Common myeloid progenitor, CD34-positive (primary cell): ENCODE measurements around the gene C1orf174.

Experiments
- CTCF ChIA-PET: fragments of 350-600 bp; sonication (Branson Sonifier 250); formaldehyde crosslinking; loops from one replicate; lab custom pipeline; 2021; ENCODE audit warnings: antibody characterized with exemption; lab: Charles Lee
- POLR2A ChIA-PET: fragments of 350-600 bp; sonication (Branson Sonifier 250); formaldehyde crosslinking; loops from one replicate; lab custom pipeline; 2021; ENCODE audit warnings: antibody characterized with exemption; lab: Charles Lee
- DNase-seq, 3 donors: peaks; one replicate each; pipeline versions ENCODE4 v3.0.0 to v3.0.0-alpha.2; 2013
- H3K27ac ChIP-seq, 2 experiments: 1 replicate in 1 of 2; 2 replicates in 1 of 2; pipeline ENCODE4 v1.7.0; 2013; ENCODE audit warnings: inconsistent platforms in 2 of 2, low read length in 2 of 2, mild to moderate bottlenecking in 2 of 2, low read depth in 1 of 2, moderate library complexity in 1 of 2; ENCODE audit not compliant: severe bottlenecking in 2 of 2, insufficient read depth in 1 of 2, poor library complexity in 1 of 2
- H3K27me3 ChIP-seq, 5 experiments: replicated peaks in 2 of 5; 1 replicate in 3 of 5; 2 replicates in 2 of 5; pipeline versions ENCODE4 v1.6.1 to v1.7.0; 2013; ENCODE audit warnings: low read length in 4 of 5, mild to moderate bottlenecking in 2 of 5, moderate library complexity in 2 of 5, inconsistent platforms in 1 of 5; ENCODE audit not compliant: insufficient read depth in 5 of 5, control insufficient read depth in 4 of 5
- H3K36me3 ChIP-seq, 4 experiments: 1 replicate in 2 of 4; 2 replicates in 2 of 4; pipeline versions ENCODE4 v1.6.1 to v1.7.0; 2013; ENCODE audit warnings: low read length in 3 of 4, control low read depth in 1 of 4, mild to moderate bottlenecking in 1 of 4; ENCODE audit not compliant: control insufficient read depth in 4 of 4, insufficient read depth in 4 of 4
- H3K4me1 ChIP-seq, 4 experiments: 1 replicate in 3 of 4; 2 replicates in 1 of 4; pipeline versions ENCODE4 v1.6.1 to v1.7.1; 2013; ENCODE audit warnings: low read length in 3 of 4, mild to moderate bottlenecking in 3 of 4, control low read depth in 1 of 4, inconsistent platforms in 1 of 4, moderate library complexity in 1 of 4; ENCODE audit not compliant: control insufficient read depth in 4 of 4, insufficient read depth in 4 of 4; ENCODE audit errors: control extremely low read depth in 1 of 4
- H3K4me3 ChIP-seq, 7 experiments: 1 replicate in 4 of 7; 2 replicates in 3 of 7; pipeline versions ENCODE4 v1.5.1 to v1.7.0; 2013; ENCODE audit warnings: mild to moderate bottlenecking in 7 of 7, low read length in 6 of 7, moderate library complexity in 6 of 7, inconsistent platforms in 2 of 7, low read depth in 2 of 7, control low read depth in 1 of 7; ENCODE audit not compliant: insufficient read depth in 4 of 7, control insufficient read depth in 1 of 7; ENCODE audit errors: extremely low read depth in 1 of 7
- H3K9me3 ChIP-seq, 5 experiments: 1 replicate in 4 of 5; 2 replicates in 1 of 5; pipeline versions ENCODE4 v1.6.1 to v1.7.1; 2013; ENCODE audit warnings: low read length in 4 of 5, mild to moderate bottlenecking in 2 of 5, inconsistent platforms in 1 of 5, low read depth in 1 of 5, moderate library complexity in 1 of 5; ENCODE audit not compliant: control insufficient read depth in 4 of 5, insufficient read depth in 2 of 5; ENCODE audit errors: control extremely low read depth in 1 of 5
- WGBS: methylation state at CpG from one replicate; pipeline ENCODE4 v1.1.5; 2013; ENCODE audit not compliant: insufficient coverage; 5-methylcytosine and 5-hydroxymethylcytosine counted together

C1orf174 gene

GRCh38 chr1:3899754-3900149 lies 320 bp downstream of the C1orf174 start:
- ChIA-PET POLR2A (interaction anchor here (1.0 to 1.8 kb wide), 3 partner anchors 9 to 43 kb away, joined by 4 to 8 read pairs (median 5); partner anchors contain the start of genes CEP104 and DFFB), CTCF (interaction anchor here (1.0 to 3.0 kb wide), 7 partner anchors 9 to 106 kb away, joined by 3 to 16 read pairs (median 4); partner anchors contain the start of genes CEP104 and DFFB)
- Histone ChIP-seq H3K9me3 (peaks cover 0 to 11% (median 6%) of the 10 kb centered on the region in 5 experiments), H3K4me3 (peak overlapping the region; percentile 67 to 95 (median 86)), H3K4me1 (peaks cover 1 to 39% (median 36%) of the 10 kb centered on the region in 4 experiments), H3K27me3 (no peaks in the 10 kb centered on the region), H3K27ac (peak overlapping the region; percentile 85 to 95), H3K36me3 (peaks cover 0 to 19% (median 12%) of the 10 kb centered on the region in 4 experiments)
- WGBS = 0% methylated on average over 24 of the region's 26 CpGs
- DNase-seq = peak; percentile 69 to 80 (median 71)

GRCh38 chr1:3898994-3899753 lies 898 bp downstream of the C1orf174 start:
- POLR2A ChIA-PET = interaction anchor here (1.5 to 1.8 kb wide), 2 partner anchors 8 to 42 kb away, joined by 5 to 8 read pairs; partner anchors contain the start of genes CEP104 and DFFB
- 41% methylated on average over 8 of the region's 10 CpGs for WGBS
- Histone ChIP-seq H3K9me3 (peaks cover 0 to 11% (median 6%) of the 10 kb centered on the region in 5 experiments), H3K4me1 (peaks cover 1 to 36% (median 32%) of the 10 kb centered on the region in 4 experiments), H3K36me3 (peaks cover 0 to 21% (median 15%) of the 10 kb centered on the region in 4 experiments), H3K4me3 (peak overlapping the region; percentile 67 to 95 (median 86)), H3K27ac (peak overlapping the region; percentile 85 to 95), H3K27me3 (no peaks in the 10 kb centered on the region)
- CTCF ChIA-PET = interaction anchor here (1.0 to 3.0 kb wide), 6 partner anchors 8 to 44 kb away, joined by 3 to 16 read pairs (median 6); partner anchors contain the start of genes CEP104 and DFFB
- DNase-seq = no peak

- ChIA-PET POLR2A (no interaction called here), CTCF (interaction anchor here (1.8 to 3.0 kb wide), 2 partner anchors 13 to 41 kb away, joined by 4 to 16 read pairs; partner anchors contain the start of genes CEP104 and DFFB)
- H3K4me1 ChIP-seq = peaks cover 0 to 28% (median 25%) of the 10 kb centered on the region in 4 experiments
- no peak for DNase-seq
- no peaks in the 10 kb centered on the region for H3K27me3 ChIP-seq
- peaks cover 0 to 21% (median 16%) of the 10 kb centered on the region in 4 experiments for H3K36me3 ChIP-seq
- peaks cover 0 to 11% (median 6%) of the 10 kb centered on the region in 5 experiments for H3K9me3 ChIP-seq
- H3K4me3 ChIP-seq = no peak overlapping the region
- no peak overlapping the region for H3K27ac ChIP-seq
These were observed 1.7 kb downstream of the C1orf174 start for GRCh38 chr1:3898475-3898735.

- H3K27me3 ChIP-seq = no peaks in the 10 kb centered on the region
- POLR2A ChIA-PET = no interaction called here
- CTCF ChIA-PET = interaction anchor here (1.4 to 4.5 kb wide), 2 partner anchors 38 to 49 kb away, joined by 3 to 18 read pairs; partner anchors contain the start of gene DFFB
- DNase-seq = no peak
- WGBS = 95% methylated on average over 3 of the region's 7 CpGs
- H3K36me3 ChIP-seq = peaks cover 0 to 29% (median 19%) of the 10 kb centered on the region in 4 experiments
- H3K4me1 ChIP-seq = peaks cover 0 to 23% (median 18%) of the 10 kb centered on the region in 4 experiments
- H3K27ac ChIP-seq = no peak overlapping the region
- no peak overlapping the region for H3K4me3 ChIP-seq
- peaks cover 0 to 11% (median 6%) of the 10 kb centered on the region in 5 experiments for H3K9me3 ChIP-seq
These were observed 3.6 kb downstream of the C1orf174 start for GRCh38 chr1:3896396-3897000.

GRCh38 chr1:3895951-3896325 lies 4.1 kb downstream of the C1orf174 start:
- CTCF ChIA-PET = interaction anchor here (1.4 to 4.5 kb wide), 2 partner anchors 38 to 49 kb away, joined by 3 to 18 read pairs; partner anchors contain the start of gene DFFB

GRCh38 chr1:3895279-3895950 lies 4.7 kb downstream of the C1orf174 start:
- H3K27me3 ChIP-seq = no peaks in the 10 kb centered on the region
- ChIA-PET CTCF (interaction anchor here (1.4 to 4.5 kb wide), 2 partner anchors 37 to 48 kb away, joined by 3 to 18 read pairs; partner anchors contain the start of gene DFFB), POLR2A (no interaction called here)
- WGBS = over 99% methylated on average over 13 of the region's 13 CpGs
- DNase-seq = no peak
- H3K4me3 ChIP-seq = no peak overlapping the region
- H3K4me1 ChIP-seq = peaks cover 4 to 28% (median 24%) of the 10 kb centered on the region in 4 experiments
- peaks cover 0 to 11% (median 6%) of the 10 kb centered on the region in 5 experiments for H3K9me3 ChIP-seq
- no peak overlapping the region for H3K27ac ChIP-seq
- H3K36me3 ChIP-seq = peaks cover 0 to 36% (median 19%) of the 10 kb centered on the region in 4 experiments

More at GRCh38 chr1:3895951-3896325, 4.1 kb downstream of the C1orf174 start:
- H3K4me1 ChIP-seq = peaks cover 0 to 23% (median 20%) of the 10 kb centered on the region in 4 experiments
- no peak for DNase-seq
- H3K27ac ChIP-seq = no peak overlapping the region
- peaks cover 0 to 32% (median 19%) of the 10 kb centered on the region in 4 experiments for H3K36me3 ChIP-seq
- peaks cover 0 to 11% (median 6%) of the 10 kb centered on the region in 5 experiments for H3K9me3 ChIP-seq
- POLR2A ChIA-PET = no interaction called here
- H3K27me3 ChIP-seq = no peaks in the 10 kb centered on the region
- no peak overlapping the region for H3K4me3 ChIP-seq
- 100% methylated on average over 3 of the region's 4 CpGs for WGBS
